OCI-LY1 (cell line): Measurements from ENCODE around the gene CHRM2.

Experiments used
- CTCF ChIP-seq: fragments of 200-600 bp; sonication (generic), shearing (Covaris generic); IDR thresholded peaks from 2 replicates; pipeline ENCODE4 v1.5.1; 2017; ENCODE audit warnings: mild to moderate bottlenecking, antibody characterized with exemption, low read length, moderate library complexity, mixed read lengths
- EZH2 ChIP-seq: fragments of 200-600 bp; sonication (generic), shearing (Covaris generic); IDR thresholded peaks from 2 replicates; pipeline ENCODE4 v1.8.0; 2017; ENCODE audit warnings: borderline replicate concordance, mixed run types, mild to moderate bottlenecking, antibody characterized with exemption, low read length, moderate library complexity, mixed read lengths

- TF ChIP-seq CTCF (no peak), EZH2 (no peak)
Observed at GRCh38 chr7:137036768-137037167, 168.3 kb downstream of the CHRM2 start.
